GM23338 (cell line): ENCODE results near the gene RSPH6A. TPM values are rescaled to one million over a fixed set of nuclear protein-coding genes. Genes with fewer than 3 reads are reported as not detected.

Experiments
- ATAC-seq: fragments of 200-7000 bp; cut with Tn5 transposase; 3 replicates; pipeline ENCODE4 v1.9.1; 2020
- DNase-seq: peaks from one replicate; pipeline ENCODE4 v3.0.0-alpha.2; 2015; ENCODE audit warnings: low spot score
- H2AFZ ChIP-seq: fragments of 200-600 bp; sonication (generic); 2 replicates; pipeline ENCODE4 v1.8.0; 2016; ENCODE audit warnings: antibody characterized with exemption, mild to moderate bottlenecking, moderate library complexity
- H3F3A ChIP-seq: fragments of 200-600 bp; sonication (generic); replicated peaks from 2 replicates; pipeline ENCODE4 v1.8.0; 2017; ENCODE audit warnings: antibody characterized with exemption, mixed run types, low read depth
- H3K27ac ChIP-seq: fragments of 200-600 bp; sonication (generic); 2 replicates; pipeline ENCODE4 v1.6.1; 2016; ENCODE audit warnings: low read depth
- H3K27me3 ChIP-seq: fragments of 200-600 bp; sonication (generic); 2 replicates; pipeline ENCODE4 v1.8.0; 2016; ENCODE audit warnings: mild to moderate bottlenecking, mixed run types, moderate library complexity; ENCODE audit not compliant: insufficient read depth
- H3K36me3 ChIP-seq: fragments of 200-600 bp; sonication (generic); 2 replicates; pipeline ENCODE4 v1.8.0; 2016; ENCODE audit warnings: mild to moderate bottlenecking; ENCODE audit not compliant: insufficient read depth
- H3K4me1 ChIP-seq: fragments of 200-600 bp; sonication (generic); 2 replicates; pipeline ENCODE4 v1.8.0; 2016; ENCODE audit warnings: mild to moderate bottlenecking, moderate library complexity; ENCODE audit not compliant: insufficient read depth
- H3K4me2 ChIP-seq: fragments of 200-600 bp; sonication (generic); 2 replicates; pipeline ENCODE4 v1.7.1; 2017; ENCODE audit warnings: mixed run types
- H3K4me3 ChIP-seq: fragments of 200-600 bp; sonication (generic); 2 replicates; pipeline ENCODE4 v1.6.1; 2016; ENCODE audit warnings: mixed run types
- H3K79me2 ChIP-seq: fragments of 200-600 bp; sonication (generic); replicated peaks from 2 replicates; pipeline ENCODE4 v1.8.0; 2017; ENCODE audit warnings: mild to moderate bottlenecking; ENCODE audit not compliant: insufficient read depth
- H3K9me2 ChIP-seq: fragments of 200-600 bp; sonication (generic); 2 replicates; pipeline ENCODE4 v1.8.0; 2017; ENCODE audit not compliant: insufficient read depth
- H4K20me1 ChIP-seq: fragments of 200-600 bp; sonication (generic); replicated peaks from 2 replicates; pipeline ENCODE4 v1.8.0; 2017; ENCODE audit warnings: mild to moderate bottlenecking; ENCODE audit not compliant: insufficient read depth
- H3K27ac Mint-ChIP-seq: 2 replicates; pipeline ENCODE4 v1.8.0; 2020; ENCODE audit warnings: inconsistent platforms, mild to moderate bottlenecking, moderate library complexity, mixed read lengths
- H3K27me3 Mint-ChIP-seq: 3 replicates; pipeline ENCODE4 v1.8.0; 2022; ENCODE audit warnings: low read depth, mild to moderate bottlenecking, moderate library complexity, mixed read lengths, inconsistent platforms; ENCODE audit not compliant: insufficient read depth, poor library complexity
- H3K36me3 Mint-ChIP-seq: 3 replicates; pipeline ENCODE4 v1.8.0; 2021; ENCODE audit warnings: low read depth, mild to moderate bottlenecking, inconsistent platforms, moderate library complexity, mixed read lengths
- H3K4me1 Mint-ChIP-seq: 3 replicates; pipeline ENCODE4 v1.8.0; 2020; ENCODE audit warnings: mild to moderate bottlenecking, inconsistent platforms, mixed read lengths
- H3K4me3 Mint-ChIP-seq: 3 replicates; pipeline ENCODE4 v1.8.0; 2021; ENCODE audit warnings: moderate library complexity, mild to moderate bottlenecking, inconsistent platforms, mixed read lengths
- H3K9me3 Mint-ChIP-seq: 3 replicates; pipeline ENCODE4 v1.8.0; 2020; ENCODE audit warnings: moderate library complexity, mild to moderate bottlenecking, inconsistent platforms, mixed read lengths
- CREB1 ChIP-seq: fragments of 250-450 bp; sonication (Bioruptor Pico); IDR thresholded peaks from 2 replicates; pipeline ENCODE4 v1.5.0; 2020; ENCODE audit warnings: low read depth, mild to moderate bottlenecking, moderate library complexity
- CTCF ChIP-seq, 2 experiments: fragments of 200-600 bp in 1 of 2; sonication (generic) in 1 of 2; conservative IDR thresholded peaks; 2 replicates each; pipeline versions ENCODE4 v1.5.1 to v1.6.1; 2016 to 2017; ENCODE audit warnings: antibody characterized with exemption in 2 of 2, low read depth in 2 of 2, mild to moderate bottlenecking in 2 of 2, moderate library complexity in 1 of 2
- EZH2 ChIP-seq: fragments of 200-600 bp; sonication (generic); IDR thresholded peaks from one replicate; pipeline ENCODE4 v1.8.0; 2017; ENCODE audit warnings: antibody characterized with exemption, mild to moderate bottlenecking, low read depth; ENCODE audit not compliant: unreplicated experiment
- EZH2phosphoT487 ChIP-seq: fragments of 200-600 bp; sonication (generic); IDR thresholded peaks from one replicate; pipeline ENCODE4 v1.8.1; 2018; ENCODE audit warnings: antibody characterized with exemption; ENCODE audit not compliant: unreplicated experiment
- JUNB ChIP-seq: IDR thresholded peaks from one replicate; pipeline ENCODE4 v1.6.1; 2016; ENCODE audit warnings: antibody characterized with exemption; ENCODE audit not compliant: unreplicated experiment
- NANOG ChIP-seq: IDR thresholded peaks from 2 replicates; pipeline ENCODE4 v1.6.1; 2016; ENCODE audit warnings: antibody characterized with exemption, borderline replicate concordance
- STAT1 ChIP-seq: IDR thresholded peaks from one replicate; pipeline ENCODE4 v1.6.1; 2016; ENCODE audit warnings: antibody characterized with exemption; ENCODE audit not compliant: unreplicated experiment
- ZNF114 ChIP-seq: fragments of 250-450 bp; sonication (Bioruptor Pico); IDR thresholded peaks from 2 replicates; pipeline ENCODE4 v1.5.0; 2020; ENCODE audit warnings: mild to moderate bottlenecking, moderate library complexity
- ZNF331 ChIP-seq: fragments of 250-450 bp; sonication (Bioruptor Pico); IDR thresholded peaks from 2 replicates; pipeline ENCODE4 v1.5.0; 2020; ENCODE audit warnings: low read depth, mild to moderate bottlenecking, moderate library complexity
- polyA plus RNA-seq: library from polyadenylated mRNA; unstranded; fragments of >200 nt; fragmentation: Nextera tagmentation; extraction: Ambion mirVana; gene quantifications from 2 replicates; pipeline ENCODE4 v1.2.1, GENCODE V29; 2016
- total RNA-seq: library from RNA; depleted of rRNA; stranded (reverse); fragments of >200 nt; shearing (Covaris generic); gene quantifications from 2 replicates; pipeline ENCODE4 v1.2.3, GENCODE V29; 2014
- TF ChIP-seq, protein P1 (sequence below): fragments of 250-450 bp; sonication (Bioruptor Pico); IDR thresholded peaks from 2 replicates; pipeline ENCODE4 v1.5.0; 2020; ENCODE audit warnings: mild to moderate bottlenecking, moderate library complexity

Gene RSPH6A
- total and polyA plus RNA-seq, 2 experiments from 2014 or later: 0.11 to 0.21 TPM

- no peak for TF ChIP-seq CREB1 (CRISPR knock-in tag)
- TF ChIP-seq ZNF114: no peak
- TF ChIP-seq ZNF331: no peak
- no peak for TF ChIP-seq CTCF (conservative IDR thresholded peaks at IDR 0.05; ENCODE audit: low read depth in 2 of 2)
- no peak for TF ChIP-seq JUNB
- TF ChIP-seq STAT1: no peak
- TF ChIP-seq EZH2phosphoT487: no peak
- no peak for TF ChIP-seq EZH2
- no peak for TF ChIP-seq NANOG
Observed at GRCh38 chr19:45757695-45758094, 57.4 kb downstream of the RSPH6A start (continued).

DNA sequence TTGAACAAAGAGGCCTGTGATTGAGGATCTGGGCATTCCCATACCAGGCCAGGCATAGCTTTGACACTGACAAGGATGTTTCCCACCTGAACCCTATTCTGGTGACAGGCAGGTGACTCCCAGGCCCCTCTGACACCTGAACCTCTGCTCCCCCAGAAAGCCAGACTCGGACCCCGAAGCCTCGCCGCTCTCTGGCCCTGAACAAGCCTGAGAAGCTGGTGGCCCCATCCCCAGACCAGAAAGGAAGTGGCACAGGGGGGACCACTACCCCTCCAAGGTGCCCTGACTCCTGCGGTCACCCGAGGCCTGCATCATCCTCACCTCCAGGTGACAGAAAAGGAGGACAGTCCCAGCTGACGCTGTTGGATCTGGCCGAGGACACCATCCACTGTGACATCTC lies 60.8 kb downstream of the RSPH6A start:
- Mint-ChIP-seq H3K36me3 (no peaks in the 10 kb centered on the region), H3K4me1 (peaks cover 3% of the 10 kb centered on the region), H3K9me3 (no peaks in the 10 kb centered on the region; the same call in 2 of the 3 replicates), H3K27ac (no peak overlapping the region), H3K4me3 (no peak overlapping the region), H3K27me3 (peaks cover 16% of the 10 kb centered on the region)
- no peak for TF ChIP-seq CTCF (conservative IDR thresholded peaks at IDR 0.05; ENCODE audit: low read depth in 2 of 2)
- no peak for TF ChIP-seq STAT1
- Histone ChIP-seq H3K4me1 (peaks cover 3% of the 10 kb centered on the region; the same call in 1 of the 2 replicates), H3K27ac (no peak overlapping the region), H3K79me2 (no peaks in the 10 kb centered on the region), H3K9me2 (no peaks in the 10 kb centered on the region), H3K4me3 (no peak overlapping the region), H3K4me2 (no peak overlapping the region), H4K20me1 (no peaks in the 10 kb centered on the region), H2AFZ (no peak overlapping the region), H3K27me3 (no peaks in the 10 kb centered on the region), H3K36me3 (no peaks in the 10 kb centered on the region), H3F3A (no peaks in the 10 kb centered on the region)
- DNase-seq: no peak
- ATAC-seq: no peak

GRCh38 chr19:45753548-45753947 lies 61.6 kb downstream of the RSPH6A start:
- peak; percentile 94 for ATAC-seq
- no peaks in the 10 kb centered on the region for H3K79me2 ChIP-seq
- Mint-ChIP-seq H3K27me3 (peaks cover 16% of the 10 kb centered on the region), H3K4me3 (no peak overlapping the region), H3K9me3 (no peaks in the 10 kb centered on the region; the same call in 2 of the 3 replicates), H3K4me1 (peaks cover 3% of the 10 kb centered on the region), H3K36me3 (no peaks in the 10 kb centered on the region), H3K27ac (no peak overlapping the region)
- no peaks in the 10 kb centered on the region for H3K27me3 ChIP-seq
- DNase-seq: peak; percentile 84
- H4K20me1 ChIP-seq: no peaks in the 10 kb centered on the region
- H2AFZ ChIP-seq: peak overlapping the region; percentile 69
- H3K4me1 ChIP-seq: peaks cover 3% of the 10 kb centered on the region; the same call in 1 of the 2 replicates
- H3K4me3 ChIP-seq: no peak overlapping the region
- no peak overlapping the region for H3K27ac ChIP-seq
- no peaks in the 10 kb centered on the region for H3F3A ChIP-seq
- H3K4me2 ChIP-seq: no peak overlapping the region
- H3K36me3 ChIP-seq: no peaks in the 10 kb centered on the region
- H3K9me2 ChIP-seq: no peaks in the 10 kb centered on the region
- TF ChIP-seq NANOG: no peak
- TF ChIP-seq, protein P1, sequence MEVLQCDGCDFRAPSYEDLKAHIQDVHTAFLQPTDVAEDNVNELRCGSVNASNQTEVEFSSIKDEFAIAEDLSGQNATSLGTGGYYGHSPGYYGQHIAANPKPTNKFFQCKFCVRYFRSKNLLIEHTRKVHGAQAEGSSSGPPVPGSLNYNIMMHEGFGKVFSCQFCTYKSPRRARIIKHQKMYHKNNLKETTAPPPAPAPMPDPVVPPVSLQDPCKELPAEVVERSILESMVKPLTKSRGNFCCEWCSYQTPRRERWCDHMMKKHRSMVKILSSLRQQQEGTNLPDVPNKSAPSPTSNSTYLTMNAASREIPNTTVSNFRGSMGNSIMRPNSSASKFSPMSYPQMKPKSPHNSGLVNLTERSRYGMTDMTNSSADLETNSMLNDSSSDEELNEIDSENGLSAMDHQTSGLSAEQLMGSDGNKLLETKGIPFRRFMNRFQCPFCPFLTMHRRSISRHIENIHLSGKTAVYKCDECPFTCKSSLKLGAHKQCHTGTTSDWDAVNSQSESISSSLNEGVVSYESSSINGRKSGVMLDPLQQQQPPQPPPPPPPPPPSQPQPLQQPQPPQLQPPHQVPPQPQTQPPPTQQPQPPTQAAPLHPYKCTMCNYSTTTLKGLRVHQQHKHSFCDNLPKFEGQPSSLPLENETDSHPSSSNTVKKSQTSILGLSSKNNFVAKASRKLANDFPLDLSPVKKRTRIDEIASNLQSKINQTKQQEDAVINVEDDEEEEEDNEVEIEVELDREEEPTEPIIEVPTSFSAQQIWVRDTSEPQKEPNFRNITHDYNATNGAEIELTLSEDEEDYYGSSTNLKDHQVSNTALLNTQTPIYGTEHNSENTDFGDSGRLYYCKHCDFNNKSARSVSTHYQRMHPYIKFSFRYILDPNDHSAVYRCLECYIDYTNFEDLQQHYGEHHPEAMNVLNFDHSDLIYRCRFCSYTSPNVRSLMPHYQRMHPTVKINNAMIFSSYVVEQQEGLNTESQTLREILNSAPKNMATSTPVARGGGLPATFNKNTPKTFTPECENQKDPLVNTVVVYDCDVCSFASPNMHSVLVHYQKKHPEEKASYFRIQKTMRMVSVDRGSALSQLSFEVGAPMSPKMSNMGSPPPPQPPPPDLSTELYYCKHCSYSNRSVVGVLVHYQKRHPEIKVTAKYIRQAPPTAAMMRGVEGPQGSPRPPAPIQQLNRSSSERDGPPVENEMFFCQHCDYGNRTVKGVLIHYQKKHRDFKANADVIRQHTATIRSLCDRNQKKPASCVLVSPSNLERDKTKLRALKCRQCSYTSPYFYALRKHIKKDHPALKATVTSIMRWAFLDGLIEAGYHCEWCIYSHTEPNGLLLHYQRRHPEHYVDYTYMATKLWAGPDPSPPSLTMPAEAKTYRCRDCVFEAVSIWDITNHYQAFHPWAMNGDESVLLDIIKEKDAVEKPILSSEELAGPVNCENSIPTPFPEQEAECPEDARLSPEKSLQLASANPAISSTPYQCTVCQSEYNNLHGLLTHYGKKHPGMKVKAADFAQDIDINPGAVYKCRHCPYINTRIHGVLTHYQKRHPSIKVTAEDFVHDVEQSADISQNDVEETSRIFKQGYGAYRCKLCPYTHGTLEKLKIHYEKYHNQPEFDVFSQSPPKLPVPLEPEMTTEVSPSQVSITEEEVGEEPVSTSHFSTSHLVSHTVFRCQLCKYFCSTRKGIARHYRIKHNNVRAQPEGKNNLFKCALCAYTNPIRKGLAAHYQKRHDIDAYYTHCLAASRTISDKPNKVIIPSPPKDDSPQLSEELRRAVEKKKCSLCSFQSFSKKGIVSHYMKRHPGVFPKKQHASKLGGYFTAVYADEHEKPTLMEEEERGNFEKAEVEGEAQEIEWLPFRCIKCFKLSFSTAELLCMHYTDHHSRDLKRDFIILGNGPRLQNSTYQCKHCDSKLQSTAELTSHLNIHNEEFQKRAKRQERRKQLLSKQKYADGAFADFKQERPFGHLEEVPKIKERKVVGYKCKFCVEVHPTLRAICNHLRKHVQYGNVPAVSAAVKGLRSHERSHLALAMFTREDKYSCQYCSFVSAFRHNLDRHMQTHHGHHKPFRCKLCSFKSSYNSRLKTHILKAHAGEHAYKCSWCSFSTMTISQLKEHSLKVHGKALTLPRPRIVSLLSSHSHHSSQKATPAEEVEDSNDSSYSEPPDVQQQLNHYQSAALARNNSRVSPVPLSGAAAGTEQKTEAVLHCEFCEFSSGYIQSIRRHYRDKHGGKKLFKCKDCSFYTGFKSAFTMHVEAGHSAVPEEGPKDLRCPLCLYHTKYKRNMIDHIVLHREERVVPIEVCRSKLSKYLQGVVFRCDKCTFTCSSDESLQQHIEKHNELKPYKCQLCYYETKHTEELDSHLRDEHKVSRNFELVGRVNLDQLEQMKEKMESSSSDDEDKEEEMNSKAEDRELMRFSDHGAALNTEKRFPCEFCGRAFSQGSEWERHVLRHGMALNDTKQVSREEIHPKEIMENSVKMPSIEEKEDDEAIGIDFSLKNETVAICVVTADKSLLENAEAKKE: peak; percentile 1; the same call in 1 of the 2 replicates
- TF ChIP-seq EZH2: no peak
